Right atrium auricular region (tissue), 2 donors: Measurements from ENCODE around the gene UTP25. TPM values are rescaled to one million over a fixed set of nuclear protein-coding genes. Genes with fewer than 3 reads are reported as not detected.

ENCODE experiments used
- DNase-seq: peaks from one replicate; pipeline ENCODE4 v3.0.0-alpha.2; 2019; ENCODE audit warnings: low spot score
- H3K27ac ChIP-seq, 2 donors: fragments of 200-600 bp; sonication (generic); 1 replicate in 1 of 2; 2 replicates in 1 of 2; pipeline ENCODE4 v1.5.1; 2016 to 2019
- H3K27me3 ChIP-seq, 2 donors: fragments of 200-600 bp; sonication (generic); one replicate each; pipeline versions ENCODE4 v1.5.1 to v1.6.0; 2017 to 2019
- H3K36me3 ChIP-seq: fragments of 200-600 bp; sonication (generic); one replicate; pipeline ENCODE4 v1.5.1; 2016
- H3K4me1 ChIP-seq, 2 donors: fragments of 200-600 bp; sonication (generic); one replicate each; pipeline versions ENCODE4 v1.5.1 to v1.6.0; 2017 to 2019
- H3K4me3 ChIP-seq, 2 donors: fragments of 200-600 bp; sonication (generic); 1 replicate in 1 of 2; 2 replicates in 1 of 2; pipeline ENCODE4 v1.5.1; 2017 to 2019; ENCODE audit warnings: mild to moderate bottlenecking in 1 of 2, moderate library complexity in 1 of 2
- H3K9me3 ChIP-seq, 2 donors: fragments of 200-600 bp; sonication (generic); one replicate each; pipeline ENCODE4 v1.5.1; 2019
- CTCF ChIP-seq, 2 donors: fragments of 200-600 bp; sonication (generic); IDR thresholded peaks; one replicate each; pipeline ENCODE4 v1.5.1; 2019; ENCODE audit warnings: antibody characterized with exemption in 2 of 2
- total RNA-seq, 2 donors: library from RNA; depleted of rRNA; stranded (reverse); fragments of >200 nt; gene quantifications; one replicate each; pipeline ENCODE4 v1.1.0, GENCODE V29; 2016

The UTP25 gene
- total RNA-seq, 2 donors from 2014 or later, result 2.8 to 3.9 TPM

GRCh38 chr1:209815931-209816341, 11.8 kb upstream of the UTP25 start:
- Histone ChIP-seq H3K27me3 (no peaks in the 10 kb centered on the region), H3K4me1 (no peaks in the 10 kb centered on the region), H3K27ac (no peak overlapping the region), H3K9me3 (no peaks in the 10 kb centered on the region), H3K36me3 (no peaks in the 10 kb centered on the region), H3K4me3 (no peak overlapping the region)
- DNase-seq, result no peak
- no peak for TF ChIP-seq CTCF (IDR thresholded peaks at IDR 0.05)

DNA sequence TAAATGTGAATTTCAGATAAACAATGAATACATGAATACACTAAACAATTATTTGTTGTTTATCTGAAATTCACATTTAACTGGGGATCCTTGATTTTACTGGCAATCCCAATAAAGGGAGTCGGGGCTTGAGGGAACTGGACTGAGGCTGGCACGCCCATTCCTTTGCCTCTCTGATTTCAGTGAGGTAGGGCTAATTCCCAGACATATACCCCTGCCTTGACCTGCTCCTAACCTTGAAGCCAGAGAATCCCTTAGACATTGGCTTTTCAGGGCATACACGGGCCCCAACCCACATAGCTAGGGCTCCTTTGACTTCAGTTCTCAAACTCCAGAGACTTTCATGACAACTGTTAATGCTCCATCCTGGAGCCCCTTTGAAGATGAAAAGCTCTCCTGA, 10.8 kb upstream of the UTP25 start:
- no peak for DNase-seq
- no peaks in the 10 kb centered on the region for H3K9me3 ChIP-seq
- no peak overlapping the region for H3K27ac ChIP-seq
- no peak for TF ChIP-seq CTCF (IDR thresholded peaks at IDR 0.05)
- H3K36me3 ChIP-seq, result no peaks in the 10 kb centered on the region
- H3K27me3 ChIP-seq, result no peaks in the 10 kb centered on the region
- no peaks in the 10 kb centered on the region for H3K4me1 ChIP-seq
- no peak overlapping the region for H3K4me3 ChIP-seq

DNA sequence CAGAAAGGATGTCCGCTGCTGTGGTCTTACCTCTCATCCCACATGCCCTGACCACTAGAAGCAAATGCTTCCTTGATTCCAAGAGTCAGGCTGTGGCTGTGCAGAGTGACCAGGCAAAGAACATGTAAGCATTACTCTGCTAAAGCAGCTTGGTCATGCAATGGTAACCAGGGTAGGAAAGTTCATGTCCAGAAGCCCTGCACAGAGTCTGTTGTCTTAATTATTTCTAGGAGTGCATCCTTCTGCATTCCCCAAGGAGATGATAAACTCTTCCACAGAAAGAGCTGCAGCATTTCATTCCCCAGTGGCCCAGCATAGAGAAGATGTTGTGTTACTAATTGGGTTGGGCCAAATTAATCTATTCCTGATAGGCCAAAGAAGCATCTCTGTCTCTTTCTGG, 10.1 kb upstream of the UTP25 start:
- Histone ChIP-seq H3K9me3 (no peaks in the 10 kb centered on the region), H3K27me3 (no peaks in the 10 kb centered on the region), H3K4me3 (no peak overlapping the region), H3K4me1 (peaks cover 0 to 2% of the 10 kb centered on the region in 2 donors), H3K36me3 (no peaks in the 10 kb centered on the region), H3K27ac (no peak overlapping the region)
- no peak for DNase-seq
- no peak for TF ChIP-seq CTCF (IDR thresholded peaks at IDR 0.05)

- no peak overlapping the region for H3K27ac ChIP-seq
- no peak for TF ChIP-seq CTCF (IDR thresholded peaks at IDR 0.05)
- no peaks in the 10 kb centered on the region for H3K27me3 ChIP-seq
- H3K4me3 ChIP-seq, result no peak overlapping the region
- H3K4me1 ChIP-seq, result peaks cover 0 to 9% of the 10 kb centered on the region in 2 donors
- DNase-seq, result no peak
- H3K36me3 ChIP-seq, result no peaks in the 10 kb centered on the region
- no peaks in the 10 kb centered on the region for H3K9me3 ChIP-seq
Measured at GRCh38 chr1:209819058-209819457, 8.7 kb upstream of the UTP25 start.

DNA sequence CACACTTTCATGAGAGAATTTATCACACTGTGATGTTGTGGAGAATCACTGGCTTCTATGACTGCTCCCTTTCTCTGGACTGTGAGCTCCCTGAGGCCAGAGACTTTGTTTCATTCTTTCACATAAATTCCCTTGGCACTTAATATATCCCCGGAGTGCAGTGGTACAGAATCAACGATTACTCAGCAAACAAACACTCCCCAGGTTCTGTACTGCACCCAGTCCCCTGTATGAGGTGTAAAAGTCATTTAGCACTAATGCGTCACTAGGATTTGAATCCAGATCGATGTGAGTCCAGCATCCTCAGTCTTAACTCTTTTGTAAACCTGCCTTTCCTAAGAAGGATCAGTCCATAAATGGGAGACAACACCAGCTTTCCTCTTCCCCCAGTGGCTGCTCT, 6.8 kb upstream of the UTP25 start:
- Histone ChIP-seq H3K4me3 (no peak overlapping the region), H3K36me3 (no peaks in the 10 kb centered on the region), H3K9me3 (no peaks in the 10 kb centered on the region), H3K27ac (no peak overlapping the region), H3K27me3 (no peaks in the 10 kb centered on the region), H3K4me1 (peaks cover 0 to 9% of the 10 kb centered on the region in 2 donors)
- no peak for TF ChIP-seq CTCF (IDR thresholded peaks at IDR 0.05)
- DNase-seq, result peak; percentile 34

- no peak overlapping the region for H3K27ac ChIP-seq
- no peaks in the 10 kb centered on the region for H3K27me3 ChIP-seq
- H3K9me3 ChIP-seq, result no peaks in the 10 kb centered on the region
- H3K36me3 ChIP-seq, result no peaks in the 10 kb centered on the region
- no peak for TF ChIP-seq CTCF (IDR thresholded peaks at IDR 0.05)
- no peak overlapping the region for H3K4me3 ChIP-seq
- peaks cover 0 to 13% of the 10 kb centered on the region in 2 donors for H3K4me1 ChIP-seq
- no peak for DNase-seq
Measured at GRCh38 chr1:209822706-209823105, 5.1 kb upstream of the UTP25 start.
